ENCODE results near the gene ZNF438. TPM values are rescaled to one million over a fixed set of nuclear protein-coding genes. Genes with fewer than 3 reads are reported as not detected.
"Not testable (repeated sequence)": the region's sequence is repeated elsewhere in the genome, so short reads cannot be mapped to it uniquely, and the experiment has no call there.

Gene ZNF438
- total RNA-seq, 4 donors from 2014 or later: 6.1 to 14.1 (median 7.1) TPM

DNA sequence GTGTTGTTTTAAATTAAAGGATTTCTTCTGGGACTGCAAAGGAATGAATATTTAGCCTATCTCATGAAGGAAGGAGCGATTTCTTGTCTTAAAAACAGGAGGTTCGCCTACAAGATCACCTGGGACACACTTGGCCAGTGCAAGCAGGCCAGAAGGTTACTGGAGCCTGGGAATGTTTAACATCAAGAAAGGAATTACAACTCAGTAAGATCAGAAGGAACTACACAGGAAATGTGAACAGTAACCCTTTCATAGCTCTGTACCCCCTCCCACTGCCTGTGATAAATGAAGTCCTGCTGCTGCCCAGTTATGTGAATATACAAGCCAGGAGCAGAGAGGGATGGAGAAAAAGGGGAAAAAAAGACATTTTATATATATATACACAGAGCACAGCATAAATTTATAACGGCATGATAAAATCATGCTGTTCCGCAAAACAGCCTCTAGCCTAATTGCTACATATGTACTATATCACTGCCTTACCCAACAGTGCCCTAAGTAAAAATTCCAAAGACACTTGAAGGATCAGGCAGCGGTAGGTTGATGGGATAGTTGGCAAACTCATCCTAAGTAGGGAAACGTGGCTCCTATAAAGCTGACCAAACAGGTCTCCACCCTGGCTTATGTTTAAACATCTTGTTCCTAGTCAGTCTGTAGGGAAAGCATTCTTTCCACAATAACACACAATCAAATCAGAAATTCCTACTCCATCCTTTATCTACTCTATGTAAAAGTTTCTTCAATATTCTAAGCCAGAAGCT is 63.8 kb downstream of the ZNF438 start:
- no peak for DNase-seq (ENCODE audit: low spot score in 2 of 2)
- H3K4me1 ChIP-seq: peaks cover 3% of the 10 kb centered on the region
- no peaks in the 10 kb centered on the region for H3K36me3 ChIP-seq
- WGBS: 64% methylated on average over 6 of the region's 6 CpGs
- no peak overlapping the region for H3K27ac ChIP-seq
- TF ChIP-seq EP300 (IDR thresholded peaks at IDR 0.05) (no peak), POLR2A (IDR thresholded peaks at IDR 0.05) (no peak), POLR2AphosphoS5 (IDR thresholded peaks at IDR 0.05) (no peak)
- TF ChIP-seq, protein P1, sequence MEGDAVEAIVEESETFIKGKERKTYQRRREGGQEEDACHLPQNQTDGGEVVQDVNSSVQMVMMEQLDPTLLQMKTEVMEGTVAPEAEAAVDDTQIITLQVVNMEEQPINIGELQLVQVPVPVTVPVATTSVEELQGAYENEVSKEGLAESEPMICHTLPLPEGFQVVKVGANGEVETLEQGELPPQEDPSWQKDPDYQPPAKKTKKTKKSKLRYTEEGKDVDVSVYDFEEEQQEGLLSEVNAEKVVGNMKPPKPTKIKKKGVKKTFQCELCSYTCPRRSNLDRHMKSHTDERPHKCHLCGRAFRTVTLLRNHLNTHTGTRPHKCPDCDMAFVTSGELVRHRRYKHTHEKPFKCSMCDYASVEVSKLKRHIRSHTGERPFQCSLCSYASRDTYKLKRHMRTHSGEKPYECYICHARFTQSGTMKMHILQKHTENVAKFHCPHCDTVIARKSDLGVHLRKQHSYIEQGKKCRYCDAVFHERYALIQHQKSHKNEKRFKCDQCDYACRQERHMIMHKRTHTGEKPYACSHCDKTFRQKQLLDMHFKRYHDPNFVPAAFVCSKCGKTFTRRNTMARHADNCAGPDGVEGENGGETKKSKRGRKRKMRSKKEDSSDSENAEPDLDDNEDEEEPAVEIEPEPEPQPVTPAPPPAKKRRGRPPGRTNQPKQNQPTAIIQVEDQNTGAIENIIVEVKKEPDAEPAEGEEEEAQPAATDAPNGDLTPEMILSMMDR (IDR thresholded peaks at IDR 0.05): no peak
- no peak overlapping the region for H3K4me3 ChIP-seq
- H3K9me3 ChIP-seq: no peaks in the 10 kb centered on the region
- H3K27me3 ChIP-seq: no peaks in the 10 kb centered on the region

DNA sequence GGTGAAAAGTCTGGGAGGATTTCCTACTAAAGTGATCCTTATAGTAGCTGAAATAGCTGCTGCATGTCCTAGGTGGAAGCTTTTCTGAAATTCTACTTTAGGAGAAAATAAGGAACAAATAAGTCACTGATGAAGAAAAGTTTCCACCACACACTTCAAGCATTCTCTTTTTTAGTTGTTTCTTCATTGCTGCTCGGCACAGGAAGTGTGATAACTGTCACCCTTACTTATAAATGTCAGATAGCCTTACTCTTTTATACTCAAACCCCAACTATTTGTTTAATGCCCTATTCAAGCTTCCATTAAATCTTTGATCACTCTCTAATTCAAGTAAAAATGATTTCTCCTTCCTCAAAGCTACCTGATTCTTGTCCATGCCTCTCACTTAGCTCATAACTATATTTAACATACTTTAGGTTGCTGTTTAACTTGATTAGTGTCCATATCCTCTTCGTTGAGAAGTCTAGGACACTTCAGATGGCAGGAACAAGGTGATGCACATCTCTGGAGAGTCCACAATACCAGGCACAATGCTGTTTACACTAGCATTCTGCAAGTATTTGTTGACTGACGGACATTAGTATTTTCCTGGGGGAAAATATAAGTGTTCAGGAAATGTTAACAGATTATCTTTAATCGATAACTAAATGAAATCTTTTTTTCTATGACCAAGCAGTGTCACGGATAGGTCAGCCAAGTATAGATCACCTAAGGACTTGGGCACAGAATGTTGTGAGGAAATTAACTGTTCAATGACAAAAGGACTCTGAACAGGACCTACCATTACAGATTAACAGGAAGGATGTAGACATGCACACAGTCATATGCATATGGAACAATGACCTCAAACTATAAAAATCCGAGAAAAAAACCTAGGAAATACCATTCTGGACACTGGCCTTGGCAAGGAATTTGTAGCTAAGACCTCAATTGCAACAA is 67.4 kb downstream of the ZNF438 start:
- 77% methylated on average over 6 of the region's 6 CpGs for WGBS
- TF ChIP-seq POLR2AphosphoS5 (IDR thresholded peaks at IDR 0.05): no peak
- TF ChIP-seq POLR2A (IDR thresholded peaks at IDR 0.05): no peak
- TF ChIP-seq, protein P1 (IDR thresholded peaks at IDR 0.05): no peak
- TF ChIP-seq EP300 (IDR thresholded peaks at IDR 0.05): no peak
- H3K27me3 ChIP-seq: no peaks in the 10 kb centered on the region
- H3K36me3 ChIP-seq: no peaks in the 10 kb centered on the region
- no peak overlapping the region for H3K4me3 ChIP-seq
- H3K27ac ChIP-seq: no peak overlapping the region
- DNase-seq (ENCODE audit: low spot score in 2 of 2): no peak
- H3K4me1 ChIP-seq: no peaks in the 10 kb centered on the region
- H3K9me3 ChIP-seq: no peaks in the 10 kb centered on the region

GRCh38 chr10:30962522-30962921 is 69.1 kb downstream of the ZNF438 start:
- Histone ChIP-seq H3K9me3 (no peaks in the 10 kb centered on the region), H3K36me3 (no peaks in the 10 kb centered on the region), H3K4me1 (no peaks in the 10 kb centered on the region), H3K4me3 (no peak overlapping the region), H3K27ac (no peak overlapping the region), H3K27me3 (no peaks in the 10 kb centered on the region)
- TF ChIP-seq, protein P1 (IDR thresholded peaks at IDR 0.05): no peak
- no peak for TF ChIP-seq EP300 (IDR thresholded peaks at IDR 0.05)
- TF ChIP-seq POLR2A (IDR thresholded peaks at IDR 0.05): no peak
- no peak for TF ChIP-seq POLR2AphosphoS5 (IDR thresholded peaks at IDR 0.05)
- no peak for DNase-seq (ENCODE audit: low spot score in 2 of 2)
- WGBS: 77% methylated on average over 4 of the region's 4 CpGs

- peaks cover 5% of the 10 kb centered on the region for H3K9me3 ChIP-seq
- H3K27ac ChIP-seq: no peak overlapping the region
- TF ChIP-seq POLR2AphosphoS5 (IDR thresholded peaks at IDR 0.05) (no peak), EP300 (IDR thresholded peaks at IDR 0.05) (no peak), POLR2A (IDR thresholded peaks at IDR 0.05) (no peak)
- TF ChIP-seq, protein P1 (IDR thresholded peaks at IDR 0.05): no peak
- no peaks in the 10 kb centered on the region for H3K27me3 ChIP-seq
- no peaks in the 10 kb centered on the region for H3K4me1 ChIP-seq
- no peaks in the 10 kb centered on the region for H3K36me3 ChIP-seq
- no peak overlapping the region for H3K4me3 ChIP-seq
- no peak for DNase-seq (ENCODE audit: low spot score in 2 of 2)
Measured at GRCh38 chr10:30959836-30960210, 71.8 kb downstream of the ZNF438 start.

DNA sequence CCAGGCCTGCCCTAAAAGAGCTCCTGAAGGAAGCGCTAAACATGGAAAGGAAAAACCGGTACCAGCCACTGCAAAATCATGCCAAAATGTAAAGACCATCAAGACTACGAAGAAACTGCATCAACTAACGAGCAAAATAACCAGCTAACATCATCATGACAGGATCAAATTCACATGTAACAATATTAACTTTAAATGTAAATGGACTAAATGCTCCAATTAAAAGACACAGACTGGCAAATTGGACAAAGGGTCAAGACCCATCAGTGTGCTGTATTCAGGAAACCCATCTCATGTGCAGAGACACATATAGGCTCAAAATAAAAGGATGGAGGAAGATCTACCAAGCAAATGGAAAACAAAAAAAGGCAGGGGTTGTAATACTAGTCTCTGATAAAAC is 82.4 kb downstream of the ZNF438 start:
- 89% methylated on average over 4 of the region's 4 CpGs for WGBS
- not testable (repeated sequence) for H3K4me3 ChIP-seq; DNase-seq (ENCODE audit: low spot score in 2 of 2)

More for the DNA sequence above, 82.4 kb downstream of the ZNF438 start:
- not testable (repeated sequence) for H3K27ac ChIP-seq, H3K9me3 ChIP-seq, H3K36me3 ChIP-seq, H3K27me3 ChIP-seq, H3K4me1 ChIP-seq
